Measurements from ENCODE around the gene NDUFA6.

GRCh38 chr22:42108848-42109247, 18.3 kb upstream of the NDUFA6 start:
- no peak for TF ChIP-seq POLR2AphosphoS5 (IDR thresholded peaks at IDR 0.05; ENCODE audit: low read depth, low read length)
- TF ChIP-seq, protein P1, sequence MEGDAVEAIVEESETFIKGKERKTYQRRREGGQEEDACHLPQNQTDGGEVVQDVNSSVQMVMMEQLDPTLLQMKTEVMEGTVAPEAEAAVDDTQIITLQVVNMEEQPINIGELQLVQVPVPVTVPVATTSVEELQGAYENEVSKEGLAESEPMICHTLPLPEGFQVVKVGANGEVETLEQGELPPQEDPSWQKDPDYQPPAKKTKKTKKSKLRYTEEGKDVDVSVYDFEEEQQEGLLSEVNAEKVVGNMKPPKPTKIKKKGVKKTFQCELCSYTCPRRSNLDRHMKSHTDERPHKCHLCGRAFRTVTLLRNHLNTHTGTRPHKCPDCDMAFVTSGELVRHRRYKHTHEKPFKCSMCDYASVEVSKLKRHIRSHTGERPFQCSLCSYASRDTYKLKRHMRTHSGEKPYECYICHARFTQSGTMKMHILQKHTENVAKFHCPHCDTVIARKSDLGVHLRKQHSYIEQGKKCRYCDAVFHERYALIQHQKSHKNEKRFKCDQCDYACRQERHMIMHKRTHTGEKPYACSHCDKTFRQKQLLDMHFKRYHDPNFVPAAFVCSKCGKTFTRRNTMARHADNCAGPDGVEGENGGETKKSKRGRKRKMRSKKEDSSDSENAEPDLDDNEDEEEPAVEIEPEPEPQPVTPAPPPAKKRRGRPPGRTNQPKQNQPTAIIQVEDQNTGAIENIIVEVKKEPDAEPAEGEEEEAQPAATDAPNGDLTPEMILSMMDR (IDR thresholded peaks at IDR 0.05) = no peak
- TF ChIP-seq, protein P2, sequence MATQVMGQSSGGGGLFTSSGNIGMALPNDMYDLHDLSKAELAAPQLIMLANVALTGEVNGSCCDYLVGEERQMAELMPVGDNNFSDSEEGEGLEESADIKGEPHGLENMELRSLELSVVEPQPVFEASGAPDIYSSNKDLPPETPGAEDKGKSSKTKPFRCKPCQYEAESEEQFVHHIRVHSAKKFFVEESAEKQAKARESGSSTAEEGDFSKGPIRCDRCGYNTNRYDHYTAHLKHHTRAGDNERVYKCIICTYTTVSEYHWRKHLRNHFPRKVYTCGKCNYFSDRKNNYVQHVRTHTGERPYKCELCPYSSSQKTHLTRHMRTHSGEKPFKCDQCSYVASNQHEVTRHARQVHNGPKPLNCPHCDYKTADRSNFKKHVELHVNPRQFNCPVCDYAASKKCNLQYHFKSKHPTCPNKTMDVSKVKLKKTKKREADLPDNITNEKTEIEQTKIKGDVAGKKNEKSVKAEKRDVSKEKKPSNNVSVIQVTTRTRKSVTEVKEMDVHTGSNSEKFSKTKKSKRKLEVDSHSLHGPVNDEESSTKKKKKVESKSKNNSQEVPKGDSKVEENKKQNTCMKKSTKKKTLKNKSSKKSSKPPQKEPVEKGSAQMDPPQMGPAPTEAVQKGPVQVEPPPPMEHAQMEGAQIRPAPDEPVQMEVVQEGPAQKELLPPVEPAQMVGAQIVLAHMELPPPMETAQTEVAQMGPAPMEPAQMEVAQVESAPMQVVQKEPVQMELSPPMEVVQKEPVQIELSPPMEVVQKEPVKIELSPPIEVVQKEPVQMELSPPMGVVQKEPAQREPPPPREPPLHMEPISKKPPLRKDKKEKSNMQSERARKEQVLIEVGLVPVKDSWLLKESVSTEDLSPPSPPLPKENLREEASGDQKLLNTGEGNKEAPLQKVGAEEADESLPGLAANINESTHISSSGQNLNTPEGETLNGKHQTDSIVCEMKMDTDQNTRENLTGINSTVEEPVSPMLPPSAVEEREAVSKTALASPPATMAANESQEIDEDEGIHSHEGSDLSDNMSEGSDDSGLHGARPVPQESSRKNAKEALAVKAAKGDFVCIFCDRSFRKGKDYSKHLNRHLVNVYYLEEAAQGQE (IDR thresholded peaks at IDR 0.05; ENCODE audit: insufficient read depth in 1 of 2, low read depth in 2 of 2, low read length in 1 of 2) = no peak

Data from Panc1 (cell line).